Head of caudate nucleus (tissue), 42 donors: Measurements from ENCODE around the gene CLEC10A.
A peak's percentile ranks its signal among the peaks of the same experiment; 100 is the strongest.

Experiments
- DNase-seq, 42 donors: peaks; one replicate each; pipeline versions ENCODE4 v3.0.0 to v3.0.0-alpha.2; 2020 to 2021; ENCODE audit warnings: mixed read lengths in 7 of 42
- intact Hi-C: fragments of 100-400 bp; cut with DNase I; formaldehyde crosslinking; loops from one replicate; pipeline ENCODE4 v1.15.0; 2022

Gene CLEC10A

DNA sequence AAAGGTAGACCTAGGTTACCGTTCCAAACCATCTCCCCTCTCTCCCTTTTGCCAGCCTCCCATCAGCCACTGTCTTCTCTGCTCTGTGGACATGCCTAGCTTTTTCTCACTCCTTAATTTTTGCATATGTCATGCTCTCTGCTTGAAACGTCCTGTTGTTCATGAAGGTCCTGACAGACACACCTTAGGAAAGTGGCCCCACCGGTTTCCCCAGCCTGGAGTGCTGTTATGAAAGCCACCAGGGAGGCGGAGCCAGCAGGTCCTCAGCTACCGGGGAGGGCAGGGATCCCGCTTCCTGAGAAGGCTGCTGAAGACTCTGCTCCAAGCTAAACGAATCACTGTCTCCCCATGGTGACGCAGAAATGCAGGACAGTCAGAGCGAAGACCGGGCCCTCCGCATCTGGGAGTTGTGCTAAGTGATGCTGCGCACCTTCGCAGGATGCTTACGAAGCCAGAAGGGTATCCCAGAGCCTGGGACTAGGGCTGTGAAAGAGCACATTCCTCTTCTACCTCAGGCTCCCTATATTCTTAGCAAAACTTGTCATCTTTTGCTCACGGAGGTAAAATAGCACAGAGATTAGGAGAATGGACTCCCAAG lies 33.8 kb downstream of the CLEC10A start:
- DNase-seq = peak in 27 of 42 donors; percentile 22 to 74 (median 45)
- intact Hi-C loops = no loop called here

DNA sequence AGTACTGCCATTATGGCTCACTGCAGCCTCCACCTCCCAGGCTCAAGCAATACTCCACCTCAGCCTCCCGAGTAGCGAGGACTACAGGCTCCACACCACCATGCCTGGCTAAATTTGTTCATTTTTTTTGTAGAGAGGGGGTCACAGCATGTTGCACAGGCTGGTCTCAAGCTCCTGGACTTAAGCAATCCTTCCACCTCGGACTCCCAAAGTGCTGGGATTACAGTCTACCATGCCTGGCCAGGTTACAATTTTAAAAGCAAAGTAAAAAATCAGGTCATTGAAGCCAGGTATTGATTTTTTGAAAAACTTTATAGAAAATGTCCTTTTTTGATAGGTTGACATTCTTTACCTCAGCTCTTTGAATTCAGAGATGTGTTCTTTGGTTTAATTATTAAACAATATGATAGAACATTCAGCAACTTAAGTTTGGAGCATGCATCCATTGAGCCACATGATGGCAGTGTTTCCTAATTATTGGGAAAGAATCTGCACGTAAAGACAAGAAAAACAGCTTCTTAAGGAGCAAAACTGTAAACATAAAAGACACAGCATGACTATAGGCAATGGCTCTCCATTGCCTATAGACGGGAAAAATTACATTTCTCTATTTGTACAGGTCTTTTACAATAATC lies 34.4 kb downstream of the CLEC10A start:
- intact Hi-C loops = no loop called here

DNA sequence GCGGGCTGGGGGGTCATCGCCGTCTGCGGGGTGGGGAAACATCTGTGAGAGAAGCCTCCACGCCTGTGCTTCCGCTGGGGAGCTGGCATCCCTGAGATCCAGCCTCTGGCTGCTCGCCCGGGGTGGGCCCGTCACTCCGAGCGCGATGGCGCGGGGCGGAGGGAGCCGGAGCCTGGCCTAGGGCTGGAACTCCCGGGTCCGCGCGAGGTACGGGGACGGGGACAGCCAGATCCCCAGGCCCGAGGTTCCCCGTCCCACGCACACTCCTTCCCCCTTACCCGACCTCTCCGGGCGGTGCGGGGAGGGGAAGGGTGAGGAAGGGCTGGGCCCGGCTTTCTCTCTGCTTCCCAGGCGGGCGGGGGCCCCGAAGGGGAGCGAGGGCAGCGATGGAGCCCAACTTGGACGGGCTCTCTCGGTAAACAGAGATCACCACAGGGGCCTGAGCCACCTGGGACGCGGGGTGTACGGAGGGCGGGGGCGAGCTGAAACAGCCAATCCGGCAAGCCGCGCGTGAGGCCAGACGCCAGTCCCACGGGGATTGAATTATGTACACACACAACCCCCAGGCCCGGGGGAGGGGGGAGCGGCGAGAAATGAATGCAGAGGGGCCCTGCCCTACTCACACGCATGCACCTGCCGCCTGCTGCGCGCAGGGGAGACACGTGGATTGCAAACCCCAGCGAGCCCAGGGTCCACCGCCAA lies 36.4 kb downstream of the CLEC10A start, which contains the start of gene SLC16A11:
Gene SLC16A11 (minus strand): TSS at position 596 of the 702 bp plus-strand sequence. CDS start 579 bp downstream, at position 17.
- intact Hi-C loops = no loop called here
- peak in 17 of 42 donors; percentile 25 to 62 (median 39) for DNase-seq

More for the DNA sequence above, 34.4 kb downstream of the CLEC10A start:
- peak in 16 of 42 donors; percentile 26 to 73 (median 45) for DNase-seq

DNA sequence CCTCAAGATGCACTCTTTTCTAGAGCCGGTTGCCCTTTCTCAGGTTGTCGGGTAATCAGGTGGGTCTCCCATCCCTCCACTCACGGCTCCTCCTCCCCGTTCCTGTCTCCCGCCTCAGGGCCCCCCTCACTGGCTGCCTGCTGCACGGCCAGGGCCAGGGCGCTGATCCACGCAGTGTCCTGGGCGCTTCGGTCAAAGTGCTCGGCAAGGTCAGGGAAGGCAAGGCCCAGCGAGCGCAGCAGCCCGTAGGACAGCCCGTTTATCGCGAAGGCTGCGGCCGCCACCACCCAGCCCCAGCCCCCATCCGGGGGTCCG lies 36.9 kb downstream of the CLEC10A start:
- no peak for DNase-seq
- intact Hi-C loops = no loop called here

DNA sequence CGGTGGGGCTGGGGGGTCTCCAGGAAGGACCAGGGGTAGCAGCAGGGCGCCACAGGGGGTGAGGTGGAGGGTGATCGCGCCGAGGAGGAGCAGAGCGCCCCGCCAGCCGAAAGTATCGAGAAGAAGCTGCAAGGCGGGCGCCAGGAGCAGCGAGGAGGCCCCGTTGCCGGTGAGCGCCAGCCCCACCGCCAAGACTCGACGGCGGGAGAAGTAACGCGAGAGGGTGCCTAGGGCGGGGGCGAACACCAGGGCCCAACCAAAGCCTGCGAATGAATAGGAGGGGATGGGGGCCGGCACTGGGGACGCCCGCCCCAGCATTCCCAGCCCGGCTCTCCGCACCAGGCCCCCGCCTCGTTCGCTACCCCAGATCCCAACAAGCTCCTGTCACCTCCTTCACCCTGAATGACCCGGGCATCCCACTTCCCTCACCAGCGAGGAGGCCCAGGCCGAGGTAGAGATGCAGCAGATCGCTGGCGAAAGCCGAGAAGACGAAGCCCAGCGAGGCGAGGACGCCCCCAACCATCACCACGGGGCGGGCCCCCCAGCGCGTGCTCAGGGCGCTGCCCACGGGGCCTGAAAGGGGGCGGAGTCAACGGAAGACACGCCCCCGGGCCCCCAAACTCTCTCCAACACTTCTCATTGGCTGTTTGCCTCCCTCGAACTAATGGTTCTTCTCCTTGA lies 37.4 kb downstream of the CLEC10A start:
- intact Hi-C loops = no loop called here
- peak in 4 of 42 donors; percentile 19 to 44 (median 30) for DNase-seq

DNA sequence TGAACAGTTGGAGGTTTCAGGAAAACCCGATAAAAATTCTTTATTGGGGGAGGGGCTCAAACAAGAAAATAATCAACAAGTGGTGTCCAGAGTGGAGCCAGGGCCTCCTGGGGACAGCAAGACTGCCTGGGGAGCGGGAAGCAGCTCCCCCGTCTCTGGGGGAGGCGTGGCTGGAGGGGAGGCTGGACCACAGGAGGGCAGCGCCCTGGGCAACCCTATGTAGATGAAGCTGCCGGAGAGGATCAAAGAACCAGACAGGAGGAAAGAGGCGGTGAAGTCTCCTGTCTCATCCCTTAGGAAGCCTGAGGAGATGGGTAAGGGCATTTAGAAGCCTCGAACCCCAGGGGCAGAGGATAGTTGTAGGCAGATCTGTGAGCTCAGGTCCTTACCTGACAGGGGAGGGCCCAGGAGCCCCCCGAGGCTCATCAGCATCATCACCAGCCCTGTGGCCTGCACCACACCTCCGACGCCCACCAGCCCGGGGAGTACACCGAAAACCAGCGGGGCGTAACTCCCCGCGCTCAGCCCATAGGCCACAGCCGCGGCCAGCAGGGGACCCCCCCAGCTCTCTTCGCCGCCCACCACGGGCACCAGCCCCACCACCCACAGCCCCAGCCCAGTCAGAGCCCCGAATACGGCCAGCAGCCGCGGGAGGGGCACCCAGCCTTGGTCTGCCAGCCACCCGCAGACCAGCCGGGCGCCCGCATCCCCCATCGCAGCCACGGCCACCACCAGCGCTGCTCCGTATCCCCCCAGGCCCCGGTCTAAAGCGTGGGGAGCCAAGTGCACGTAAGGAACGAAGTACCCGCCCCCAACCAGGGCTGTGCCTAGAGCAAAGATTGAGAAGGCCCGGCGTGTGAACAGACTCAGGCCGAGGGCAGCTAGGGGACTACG lies 38.2 kb downstream of the CLEC10A start:
- intact Hi-C loops = no loop called here
- peak in 1 of 42 donors; percentile 18 for DNase-seq

DNA sequence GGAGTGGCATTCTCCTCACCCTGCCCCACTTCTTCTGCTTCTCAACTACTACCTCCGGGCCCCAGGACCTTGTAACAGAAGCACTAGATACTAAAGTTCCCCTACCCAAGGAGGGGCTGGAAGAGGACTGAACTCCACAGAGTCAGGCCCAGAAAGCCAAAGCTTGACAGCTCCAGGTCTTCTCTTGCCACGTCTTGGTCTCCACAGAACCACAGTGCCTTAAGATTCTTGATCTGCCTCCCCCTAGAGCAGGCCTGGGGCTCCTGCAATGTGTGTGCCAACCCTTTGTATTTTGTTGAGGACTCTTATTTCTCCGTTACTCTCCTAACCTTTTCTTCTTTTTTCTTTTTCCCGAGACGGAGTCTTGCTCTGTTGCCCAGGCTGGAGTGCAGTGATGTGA lies 40.2 kb downstream of the CLEC10A start:
- no peak for DNase-seq
- intact Hi-C loops = no loop called here

DNA sequence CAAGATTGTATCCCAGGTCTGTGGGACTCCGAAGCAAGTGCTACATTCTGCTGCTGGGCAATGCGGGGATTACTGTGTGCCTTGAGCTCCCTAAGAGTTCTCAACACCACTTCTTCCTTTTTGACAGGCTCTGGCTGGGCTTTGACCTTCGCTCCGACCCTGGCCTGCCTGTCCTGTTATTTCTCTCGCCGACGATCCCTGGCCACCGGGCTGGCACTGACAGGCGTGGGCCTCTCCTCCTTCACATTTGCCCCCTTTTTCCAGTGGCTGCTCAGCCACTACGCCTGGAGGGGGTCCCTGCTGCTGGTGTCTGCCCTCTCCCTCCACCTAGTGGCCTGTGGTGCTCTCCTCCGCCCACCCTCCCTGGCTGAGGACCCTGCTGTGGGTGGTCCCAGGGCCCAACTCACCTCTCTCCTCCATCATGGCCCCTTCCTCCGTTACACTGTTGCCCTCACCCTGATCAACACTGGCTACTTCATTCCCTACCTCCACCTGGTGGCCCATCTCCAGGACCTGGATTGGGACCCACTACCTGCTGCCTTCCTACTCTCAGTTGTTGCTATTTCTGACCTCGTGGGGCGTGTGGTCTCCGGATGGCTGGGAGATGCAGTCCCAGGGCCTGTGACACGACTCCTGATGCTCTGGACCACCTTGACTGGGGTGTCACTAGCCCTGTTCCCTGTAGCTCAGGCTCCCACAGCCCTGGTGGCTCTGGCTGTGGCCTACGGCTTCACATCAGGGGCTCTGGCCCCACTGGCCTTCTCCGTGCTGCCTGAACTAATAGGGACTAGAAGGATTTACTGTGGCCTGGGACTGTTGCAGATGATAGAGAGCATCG lies 41.8 kb downstream of the CLEC10A start:
- DNase-seq = no peak
- intact Hi-C loops = no loop called here

DNA sequence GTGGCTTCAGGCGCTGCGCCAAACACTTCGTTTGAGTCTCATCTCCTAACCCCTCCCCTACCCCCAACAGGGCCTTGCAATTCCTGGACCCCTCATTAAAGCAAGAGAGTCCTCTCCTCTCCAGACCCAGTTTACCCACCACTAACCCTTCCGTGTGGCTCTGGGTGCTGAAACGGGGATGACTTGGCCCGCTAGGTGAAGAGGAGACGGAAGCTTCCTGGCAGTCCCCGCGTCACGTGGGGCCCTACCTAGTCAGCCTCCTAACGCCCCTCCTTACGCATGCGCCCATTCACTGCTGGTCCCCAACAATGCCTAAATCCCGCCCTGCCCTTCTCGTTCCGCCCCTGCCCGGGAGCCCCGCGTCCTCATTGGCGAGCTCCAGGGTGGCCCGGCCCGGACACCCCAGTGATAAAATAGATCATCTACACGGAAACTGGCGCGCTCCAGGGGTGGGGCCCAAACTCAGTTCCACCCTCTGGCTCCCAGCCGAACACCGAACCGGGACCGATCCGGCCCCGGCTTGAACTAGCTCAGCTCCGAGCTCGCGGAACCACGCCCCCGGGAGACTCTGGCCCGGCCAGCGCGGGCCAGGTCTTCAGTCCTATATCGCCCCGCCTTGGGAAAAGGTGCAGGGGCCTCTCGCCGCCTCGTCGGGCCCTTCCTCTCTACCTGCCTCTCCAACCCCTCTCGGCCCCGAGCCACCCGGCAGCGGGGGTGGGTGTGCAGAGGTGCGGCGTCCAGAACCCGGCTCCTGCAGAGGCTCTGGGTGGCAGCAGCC lies 44.3 kb downstream of the CLEC10A start, which contains the start of gene SLC16A13:
Gene SLC16A13 (plus strand): TSS at position 425 of the 778 bp plus-strand sequence. CDS start 368 bp downstream, outside the sequence.
- peak; percentile 83 to 98 (median 94) for DNase-seq
- intact Hi-C loops = no loop called here

DNA sequence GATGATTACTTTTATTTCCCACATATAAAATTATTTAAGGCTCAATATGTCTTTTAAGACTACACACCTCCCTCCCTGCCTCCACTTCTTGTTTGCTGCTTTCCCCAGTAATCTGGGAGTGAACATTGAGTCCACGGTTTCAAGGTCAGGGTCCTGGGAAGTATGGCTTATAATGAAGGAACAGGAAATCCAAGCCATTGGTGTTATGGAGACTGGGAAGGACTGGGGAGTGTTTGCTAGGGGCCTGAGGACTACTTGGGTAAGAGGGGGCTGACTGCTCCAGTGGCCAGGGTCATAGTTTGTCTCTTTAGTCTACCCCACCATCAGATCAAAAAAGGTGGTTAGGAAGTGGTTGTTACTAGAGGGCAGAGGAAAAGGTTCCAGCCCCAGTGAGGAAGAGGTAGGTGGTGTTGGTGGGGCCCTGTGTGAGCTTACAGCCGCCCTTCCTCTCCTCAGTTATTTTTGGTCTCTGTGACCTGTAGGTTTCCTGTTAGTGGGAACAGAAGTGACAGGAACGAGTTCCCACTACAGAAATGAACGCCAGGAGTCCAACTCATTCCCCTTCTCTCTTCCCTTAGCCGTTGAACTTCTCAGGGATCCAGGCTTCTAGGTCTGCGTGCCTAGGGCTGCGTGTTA lies 45.0 kb downstream of the CLEC10A start:
- DNase-seq = peak in 1 of 42 donors; percentile 32
- intact Hi-C loops = no loop called here

DNA sequence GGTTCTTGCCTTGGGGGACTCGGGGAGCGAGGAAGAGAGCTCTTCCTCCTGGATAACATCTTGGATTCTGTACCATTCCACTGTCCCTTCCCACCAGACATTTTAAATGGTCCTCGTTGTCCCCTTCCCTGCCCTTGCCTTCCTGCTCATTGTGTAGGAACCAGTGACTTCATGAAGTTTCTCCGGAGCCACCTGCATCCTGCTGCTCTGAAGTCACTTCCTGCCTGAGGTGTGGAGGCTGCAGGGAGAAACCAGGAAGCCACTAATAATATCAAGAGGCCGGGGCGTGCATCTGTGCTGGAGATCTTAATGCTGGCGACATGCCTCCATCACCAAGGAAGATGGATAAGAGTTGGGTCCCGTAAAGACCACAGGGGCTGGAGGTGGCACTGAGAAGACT lies 50.4 kb downstream of the CLEC10A start:
- DNase-seq = no peak
- intact Hi-C loops = no loop called here

DNA sequence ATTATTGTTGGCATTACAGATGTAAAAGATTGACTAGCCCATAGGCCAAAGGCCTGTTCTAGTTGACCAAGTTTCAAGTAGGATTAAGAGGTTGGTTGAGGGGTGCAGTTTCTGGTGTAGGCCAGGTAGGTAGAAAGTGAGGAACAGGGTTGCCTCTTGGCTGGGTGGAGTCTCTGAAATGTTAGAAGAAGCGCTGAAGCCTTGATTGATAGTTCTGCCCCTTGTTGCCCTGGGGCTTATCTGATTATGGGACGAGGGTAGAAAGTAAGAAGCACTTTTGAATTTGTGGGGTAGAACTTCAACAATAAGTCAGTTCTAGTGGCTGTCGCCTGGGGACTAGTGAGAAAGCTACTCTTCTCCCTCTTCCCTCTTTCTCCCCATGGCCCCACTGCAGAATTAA lies 51.0 kb downstream of the CLEC10A start:
- intact Hi-C loops = no loop called here

DNA sequence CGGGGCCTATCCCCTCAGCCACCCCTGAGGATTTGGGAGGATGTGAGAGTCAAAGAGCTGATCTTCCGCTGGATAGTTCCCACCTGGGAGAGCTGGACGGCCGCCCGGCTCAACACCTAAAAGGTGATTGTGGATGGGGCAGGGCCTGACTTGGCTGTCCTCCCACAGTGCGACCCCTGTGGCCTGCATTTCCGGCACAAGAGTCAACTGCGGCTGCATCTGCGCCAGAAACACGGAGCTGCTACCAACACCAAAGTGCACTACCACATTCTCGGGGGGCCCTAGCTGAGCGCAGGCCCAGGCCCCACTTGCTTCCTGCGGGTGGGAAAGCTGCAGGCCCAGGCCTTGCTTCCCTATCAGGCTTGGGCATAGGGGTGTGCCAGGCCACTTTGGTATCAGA lies 52.7 kb downstream of the CLEC10A start:
- DNase-seq = no peak
- intact Hi-C loops = no loop called here

More for the DNA sequence above, 51.0 kb downstream of the CLEC10A start:
- DNase-seq = no peak

DNA sequence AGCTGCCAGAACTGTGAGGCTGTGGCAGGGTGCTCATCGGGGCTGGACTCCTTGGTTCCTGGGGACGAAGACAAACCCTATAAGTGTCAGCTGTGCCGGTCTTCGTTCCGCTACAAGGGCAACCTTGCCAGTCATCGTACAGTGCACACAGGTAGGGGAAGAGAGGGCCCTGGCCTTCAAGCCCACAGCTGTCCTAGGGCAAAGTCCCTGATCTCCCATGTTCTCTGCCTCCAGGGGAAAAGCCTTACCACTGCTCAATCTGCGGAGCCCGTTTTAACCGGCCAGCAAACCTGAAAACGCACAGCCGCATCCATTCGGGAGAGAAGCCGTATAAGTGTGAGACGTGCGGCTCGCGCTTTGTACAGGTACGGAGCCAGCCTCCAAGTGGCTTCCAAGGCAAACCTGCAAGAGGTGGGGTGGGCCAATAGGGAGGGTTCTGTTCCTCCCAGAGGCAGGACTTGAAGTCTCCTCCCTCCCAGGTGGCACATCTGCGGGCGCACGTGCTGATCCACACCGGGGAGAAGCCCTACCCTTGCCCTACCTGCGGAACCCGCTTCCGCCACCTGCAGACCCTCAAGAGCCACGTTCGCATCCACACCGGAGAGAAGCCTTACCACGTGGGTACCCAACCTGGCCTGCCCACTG lies 53.5 kb downstream of the CLEC10A start:
- no peak for DNase-seq
- intact Hi-C loops = no loop called here

DNA sequence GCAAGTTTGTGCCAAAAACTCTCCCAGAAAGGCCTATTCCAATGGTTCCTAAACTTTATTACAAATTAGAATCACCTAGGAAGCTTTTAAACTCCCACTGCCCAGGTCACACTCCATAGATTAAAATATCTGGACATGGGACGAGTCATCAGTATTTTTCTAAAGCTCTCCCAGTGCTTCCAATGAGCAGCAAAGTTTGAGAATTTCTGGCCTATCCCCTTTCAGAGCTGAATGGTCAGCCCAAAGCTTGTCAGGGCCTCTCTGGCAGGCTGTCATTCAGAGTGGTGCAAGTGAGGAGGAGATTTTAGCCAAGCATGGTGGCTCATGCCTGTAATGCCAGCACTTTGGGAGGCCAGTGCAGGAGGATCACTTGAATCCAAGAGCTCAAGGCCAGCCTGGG lies 54.8 kb downstream of the CLEC10A start:
- DNase-seq = no peak
- intact Hi-C loops = no loop called here
